Activated CD4-positive, alpha-beta T cell treated with anti-CD3 and anti-CD28 coated beads, Interleukin-2, amount 10 ng/mL, durations not matched to agents 24 days and 14 days (primary cell): ENCODE results near the gene SLC15A3. TPM values are rescaled to one million over a fixed set of nuclear protein-coding genes. Genes with fewer than 3 reads are reported as not detected.

Source experiments
- DNase-seq: peaks from one replicate; pipeline ENCODE4 v3.0.0; 2022
- H3K27ac Mint-ChIP-seq: one replicate; pipeline ENCODE4 v1.8.0; 2022; ENCODE audit warnings: mild to moderate bottlenecking, mixed read lengths
- H3K27me3 Mint-ChIP-seq: one replicate; pipeline ENCODE4 v1.8.0; 2022; ENCODE audit warnings: mixed read lengths
- H3K36me3 Mint-ChIP-seq: one replicate; pipeline ENCODE4 v1.8.0; 2022; ENCODE audit warnings: low read depth, mild to moderate bottlenecking, mixed read lengths
- H3K4me1 Mint-ChIP-seq: one replicate; pipeline ENCODE4 v1.8.0; 2021; ENCODE audit warnings: mixed read lengths
- H3K4me3 Mint-ChIP-seq: one replicate; pipeline ENCODE4 v1.8.0; 2022; ENCODE audit warnings: mild to moderate bottlenecking, moderate library complexity, mixed read lengths
- H3K9me3 Mint-ChIP-seq: one replicate; pipeline ENCODE4 v1.8.0; 2021; ENCODE audit warnings: mixed read lengths
- intact Hi-C: fragments of 100-400 bp; cut with micrococcal nuclease; formaldehyde crosslinking; loops from one replicate; pipeline ENCODE4 v1.15.1; 2023
- total RNA-seq: library from RNA; stranded (reverse); gene quantifications from 2 replicates; pipeline ENCODE4 v1.2.3, GENCODE V29; 2022

Gene SLC15A3
- total RNA-seq: 3.0 and 4.0 TPM in 2 replicates

DNA sequence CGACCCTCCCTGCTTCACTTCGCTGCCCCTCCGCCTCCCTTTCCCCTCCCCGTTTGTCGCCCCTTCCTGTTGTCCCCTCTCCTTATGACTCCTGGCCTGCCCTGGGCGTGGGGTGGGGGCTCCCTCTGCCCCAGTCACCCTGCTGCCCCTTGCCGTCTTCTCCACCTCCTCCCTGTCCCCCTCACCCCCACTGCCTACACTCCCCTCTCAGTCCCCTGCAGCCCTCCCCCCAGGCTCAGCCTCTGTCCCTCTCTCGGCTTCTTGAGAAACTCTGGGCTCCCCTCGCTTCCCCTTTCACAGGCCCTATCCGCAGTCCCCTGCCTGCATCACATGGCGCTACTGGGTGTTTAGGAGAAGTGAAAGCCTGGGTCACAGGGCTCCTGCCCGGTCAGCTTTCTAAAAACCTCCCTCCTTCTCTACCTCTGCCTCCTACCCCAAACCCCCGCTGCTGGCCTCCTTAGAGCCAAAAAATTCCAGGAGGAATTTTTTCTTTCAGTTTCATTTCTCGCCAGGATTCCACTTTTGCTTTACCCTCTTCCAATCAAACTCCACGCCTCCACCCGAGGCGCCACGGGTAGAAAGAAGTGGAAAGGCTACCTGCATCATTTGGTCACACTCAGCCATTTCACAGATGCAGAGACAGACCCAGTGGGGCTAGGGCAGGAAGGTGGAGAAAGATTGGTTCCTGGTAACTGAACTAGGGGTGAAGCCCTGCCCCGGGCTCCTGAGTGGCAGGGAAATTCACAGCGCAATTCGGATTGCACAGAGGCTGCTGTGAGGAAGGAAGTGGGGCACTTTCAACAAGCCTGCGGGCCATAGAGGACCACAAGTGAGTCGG is at the start of gene SLC15A3:
SLC15A3 (minus strand) TSS at position 273 of the 838 bp plus-strand sequence. CDS start 625 bp downstream, outside the sequence.
- no peaks in the 10 kb centered on the region for H3K9me3 Mint-ChIP-seq
- peaks cover 33% of the 10 kb centered on the region for H3K27me3 Mint-ChIP-seq
- H3K27ac Mint-ChIP-seq: peak within 1 kb of the TSS; percentile 74
- peak; percentile 77 for DNase-seq
- H3K36me3 Mint-ChIP-seq: no peaks in the 10 kb centered on the region
- peaks cover 16% of the 10 kb centered on the region for H3K4me1 Mint-ChIP-seq
- intact Hi-C loops: loop anchor here (1.0 kb wide), 1 partner anchor 37 kb away; no protein-coding TSS in a partner anchor
- peak within 1 kb of the TSS; percentile 82 for H3K4me3 Mint-ChIP-seq

- intact Hi-C loops: no loop called here
- peaks cover 59% of the 10 kb centered on the region for H3K4me1 Mint-ChIP-seq
- peak overlapping the region; percentile 14 for H3K27ac Mint-ChIP-seq
- peaks cover 68% of the 10 kb centered on the region for H3K36me3 Mint-ChIP-seq
- no peak for DNase-seq
- H3K27me3 Mint-ChIP-seq: no peaks in the 10 kb centered on the region
- H3K9me3 Mint-ChIP-seq: no peaks in the 10 kb centered on the region
- H3K4me3 Mint-ChIP-seq: no peak overlapping the region
Measured at GRCh38 chr11:61000426-61000825, 48.5 kb upstream of the SLC15A3 start.

DNA sequence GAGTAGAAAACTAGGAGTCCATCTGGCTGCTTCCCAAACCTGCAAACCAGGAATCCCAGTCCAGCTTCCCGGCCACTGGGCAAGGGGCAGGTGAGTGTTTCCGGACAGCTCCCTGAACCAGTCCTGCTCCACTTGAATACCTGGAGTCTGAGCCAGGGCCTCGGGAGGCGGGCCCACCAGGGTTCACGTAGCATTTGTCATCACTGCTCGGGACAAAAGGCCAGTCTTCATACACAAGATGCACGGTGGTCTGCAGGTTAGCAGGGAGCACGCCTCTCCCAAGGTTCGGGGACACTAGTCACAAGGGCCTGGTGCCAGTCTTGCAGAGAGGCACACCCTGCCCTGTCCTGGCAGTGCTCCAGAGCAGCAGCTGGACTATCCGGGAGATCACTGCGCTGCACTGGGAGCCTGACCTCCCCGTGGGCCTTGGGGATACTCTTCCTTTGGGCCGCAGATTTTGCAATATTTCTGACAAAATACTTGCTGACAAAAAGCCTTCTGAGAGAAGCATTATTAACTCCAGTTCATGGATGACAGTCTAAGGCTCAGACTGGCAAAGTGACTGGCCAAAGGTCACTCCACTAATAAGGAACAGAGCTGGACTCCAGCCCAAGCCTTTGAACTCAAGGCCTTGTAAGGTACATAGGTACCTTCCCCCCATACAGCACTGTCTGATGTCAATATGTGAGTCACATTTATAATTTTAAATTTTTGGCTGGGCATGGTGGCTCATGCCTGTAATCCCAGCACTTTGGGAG is 44.6 kb upstream of the SLC15A3 start:
- H3K4me1 Mint-ChIP-seq: peaks cover 54% of the 10 kb centered on the region
- H3K36me3 Mint-ChIP-seq: peaks cover 67% of the 10 kb centered on the region
- H3K4me3 Mint-ChIP-seq: no peak overlapping the region
- no peaks in the 10 kb centered on the region for H3K27me3 Mint-ChIP-seq
- H3K9me3 Mint-ChIP-seq: no peaks in the 10 kb centered on the region
- H3K27ac Mint-ChIP-seq: peak overlapping the region; percentile 48
- intact Hi-C loops: no loop called here
- DNase-seq: no peak

GRCh38 chr11:60995798-60996197 is 43.8 kb upstream of the SLC15A3 start:
- Mint-ChIP-seq H3K27ac (peak overlapping the region; percentile 96), H3K27me3 (no peaks in the 10 kb centered on the region), H3K36me3 (peaks cover 70% of the 10 kb centered on the region)

DNA sequence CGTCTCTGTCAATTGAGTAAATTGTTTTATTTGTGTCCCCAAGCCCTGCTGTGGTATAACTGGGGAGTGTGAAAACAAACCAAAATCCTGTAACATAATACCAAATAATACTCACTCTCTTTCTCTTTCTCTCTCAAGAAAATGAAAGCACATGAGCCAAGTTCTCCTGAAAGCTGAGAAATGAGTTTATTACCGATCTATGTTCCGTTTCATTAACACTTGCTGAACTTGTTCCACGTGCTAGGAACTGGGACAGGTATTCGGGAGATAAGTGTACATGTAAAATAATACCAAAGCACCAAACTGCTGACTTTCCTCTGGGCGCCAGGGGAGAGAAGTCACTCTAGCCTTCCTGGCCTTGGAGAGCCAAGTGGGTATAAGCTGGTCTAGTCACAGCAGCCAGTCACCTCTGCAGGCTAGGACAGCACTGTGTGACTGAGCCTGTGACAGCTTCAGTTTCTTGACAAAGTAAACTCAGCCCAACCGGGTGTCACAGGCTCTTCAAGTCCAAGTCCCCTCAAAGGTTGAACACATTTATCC is 42.6 kb upstream of the SLC15A3 start:
- Mint-ChIP-seq H3K27ac (peak overlapping the region; percentile 96), H3K4me1 (peaks cover 60% of the 10 kb centered on the region), H3K36me3 (peaks cover 71% of the 10 kb centered on the region), H3K9me3 (no peaks in the 10 kb centered on the region), H3K27me3 (no peaks in the 10 kb centered on the region), H3K4me3 (peak overlapping the region; percentile 77)
- peak; percentile 76 for DNase-seq
- intact Hi-C loops: loop anchor here (1.0 kb wide), 2 partner anchors 8 to 10 kb away; no protein-coding TSS in a partner anchor

More at GRCh38 chr11:60995798-60996197, 43.8 kb upstream of the SLC15A3 start:
- no peak overlapping the region for H3K4me3 Mint-ChIP-seq
- intact Hi-C loops: no loop called here
- no peaks in the 10 kb centered on the region for H3K9me3 Mint-ChIP-seq
- H3K4me1 Mint-ChIP-seq: peaks cover 57% of the 10 kb centered on the region
- no peak for DNase-seq

GRCh38 chr11:60993615-60994014 is 41.6 kb upstream of the SLC15A3 start:
- H3K27me3 Mint-ChIP-seq: no peaks in the 10 kb centered on the region
- H3K4me3 Mint-ChIP-seq: peak overlapping the region; percentile 69
- peaks cover 65% of the 10 kb centered on the region for H3K4me1 Mint-ChIP-seq
- H3K36me3 Mint-ChIP-seq: peaks cover 73% of the 10 kb centered on the region
- H3K27ac Mint-ChIP-seq: peak overlapping the region; percentile 96
- no peak for DNase-seq
- intact Hi-C loops: loop anchor here (1.0 to 2.0 kb wide), 4 partner anchors 7 to 68 kb away; no protein-coding TSS in a partner anchor
- no peaks in the 10 kb centered on the region for H3K9me3 Mint-ChIP-seq

- Mint-ChIP-seq H3K4me3 (peak overlapping the region; percentile 69), H3K36me3 (peaks cover 72% of the 10 kb centered on the region), H3K4me1 (peaks cover 68% of the 10 kb centered on the region), H3K27ac (peak overlapping the region; percentile 96), H3K9me3 (no peaks in the 10 kb centered on the region), H3K27me3 (no peaks in the 10 kb centered on the region)
- intact Hi-C loops: loop anchor here (1.0 to 2.0 kb wide), 2 partner anchors 14 to 68 kb away; no protein-coding TSS in a partner anchor
- no peak for DNase-seq
Measured at GRCh38 chr11:60992842-60993409, 41.0 kb upstream of the SLC15A3 start.

- peaks cover 77% of the 10 kb centered on the region for H3K36me3 Mint-ChIP-seq
- peaks cover 80% of the 10 kb centered on the region for H3K4me1 Mint-ChIP-seq
- H3K27me3 Mint-ChIP-seq: no peaks in the 10 kb centered on the region
- DNase-seq: peak; percentile 80
- H3K9me3 Mint-ChIP-seq: no peaks in the 10 kb centered on the region
- H3K27ac Mint-ChIP-seq: peak overlapping the region; percentile 86
- intact Hi-C loops: no loop called here
- peak overlapping the region; percentile 5 for H3K4me3 Mint-ChIP-seq
Measured at GRCh38 chr11:60991457-60991856, 39.5 kb upstream of the SLC15A3 start.

GRCh38 chr11:60989093-60989650 is 37.2 kb upstream of the SLC15A3 start:
- no peaks in the 10 kb centered on the region for H3K27me3 Mint-ChIP-seq
- H3K4me1 Mint-ChIP-seq: peaks cover 80% of the 10 kb centered on the region
- no peak for DNase-seq
- no peaks in the 10 kb centered on the region for H3K9me3 Mint-ChIP-seq
- H3K4me3 Mint-ChIP-seq: peak overlapping the region; percentile 84
- H3K27ac Mint-ChIP-seq: peak overlapping the region; percentile 94
- H3K36me3 Mint-ChIP-seq: peaks cover 74% of the 10 kb centered on the region
- intact Hi-C loops: no loop called here

DNA sequence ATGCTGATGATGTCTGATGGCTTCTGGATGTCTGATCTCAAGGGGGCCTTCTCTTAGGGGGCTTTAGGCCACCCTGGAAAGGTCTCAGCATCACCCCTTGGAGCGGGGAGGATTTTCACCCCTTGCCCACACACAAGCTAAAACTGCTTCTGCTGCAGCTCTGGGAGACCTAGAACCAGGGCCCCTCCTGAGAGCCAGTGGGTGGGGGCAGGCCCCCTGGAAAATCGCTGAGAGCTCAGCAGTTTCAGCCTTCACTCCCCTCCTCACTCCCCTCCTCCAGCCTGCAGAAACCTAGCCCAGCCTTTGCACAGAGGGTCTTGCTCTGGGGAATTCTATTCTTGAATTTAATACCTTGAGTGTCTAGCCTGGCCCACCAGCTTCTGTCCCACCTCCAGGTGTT is 36.7 kb upstream of the SLC15A3 start:
- Mint-ChIP-seq H3K36me3 (peaks cover 76% of the 10 kb centered on the region), H3K4me1 (peaks cover 82% of the 10 kb centered on the region), H3K9me3 (no peaks in the 10 kb centered on the region), H3K27me3 (no peaks in the 10 kb centered on the region), H3K27ac (peak overlapping the region; percentile 94), H3K4me3 (peak overlapping the region; percentile 84)
- no peak for DNase-seq
- intact Hi-C loops: loop anchor here (1.0 kb wide), 1 partner anchor 16 kb away; no protein-coding TSS in a partner anchor

DNA sequence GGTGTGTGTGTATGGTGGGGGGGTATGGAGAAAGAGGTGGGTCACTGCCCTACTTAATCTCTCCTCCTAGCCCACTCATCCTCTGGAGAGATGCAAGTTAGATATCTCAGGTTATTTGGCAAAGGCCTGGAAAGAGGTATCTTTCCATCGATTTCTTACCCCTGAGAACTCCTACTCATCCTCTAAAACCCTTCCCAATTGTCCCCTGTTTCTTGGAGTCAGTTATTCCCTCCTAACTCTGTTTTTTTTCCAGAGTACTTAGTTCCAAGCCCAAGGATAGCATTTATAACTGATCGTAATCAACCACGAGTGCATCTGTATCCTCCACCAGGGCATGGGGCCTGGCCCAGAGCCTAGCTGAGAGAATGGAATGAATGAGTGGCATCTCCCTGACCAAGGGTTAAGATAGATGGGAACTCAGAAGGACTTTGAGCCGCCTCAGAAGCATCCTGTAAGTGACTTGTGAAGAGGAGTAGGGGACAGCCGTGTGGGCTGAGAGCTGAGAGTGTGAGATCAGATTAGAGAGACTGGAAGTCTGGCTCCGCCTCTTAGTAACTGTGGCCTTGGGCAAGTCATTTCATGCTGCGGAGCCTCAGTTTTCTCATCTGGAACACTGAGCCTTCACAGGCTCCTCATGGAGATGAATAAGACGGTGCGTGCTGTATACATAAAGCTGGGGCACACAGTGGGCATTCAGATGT is 35.8 kb upstream of the SLC15A3 start:
- Mint-ChIP-seq H3K9me3 (no peaks in the 10 kb centered on the region), H3K4me1 (peaks cover 82% of the 10 kb centered on the region), H3K4me3 (peak overlapping the region; percentile 84), H3K27me3 (no peaks in the 10 kb centered on the region), H3K27ac (peak overlapping the region; percentile 94), H3K36me3 (peaks cover 76% of the 10 kb centered on the region)
- intact Hi-C loops: loop anchor here (1.0 to 2.0 kb wide), 5 partner anchors 17 to 129 kb away; partner anchors contain the start of gene TMEM109
- DNase-seq: peak; percentile 89

GRCh38 chr11:60985991-60986915 is 34.3 kb upstream of the SLC15A3 start:
- Mint-ChIP-seq H3K27me3 (no peaks in the 10 kb centered on the region), H3K4me3 (peak overlapping the region; percentile 84), H3K27ac (peak overlapping the region; percentile 94), H3K4me1 (peaks cover 88% of the 10 kb centered on the region), H3K9me3 (no peaks in the 10 kb centered on the region), H3K36me3 (peaks cover 82% of the 10 kb centered on the region)
- intact Hi-C loops: loop anchor here (1.0 to 2.0 kb wide), 8 partner anchors 8 to 131 kb away; partner anchors contain the start of gene TMEM109
- peak; percentile 95 for DNase-seq
